T-helper 1 cell (primary cell): ENCODE results near the gene RHBDL3.
A peak's percentile ranks its signal among the peaks of the same experiment; 100 is the strongest.
"Not testable (repeated sequence)": the region's sequence is repeated elsewhere in the genome, so short reads cannot be mapped to it uniquely, and the experiment has no call there.

Experiments used
- DNase-seq, 5 donors: peaks; one replicate each; pipeline ENCODE4 v3.0.0-alpha.2; 2012 to 2020

RHBDL3 gene

DNA sequence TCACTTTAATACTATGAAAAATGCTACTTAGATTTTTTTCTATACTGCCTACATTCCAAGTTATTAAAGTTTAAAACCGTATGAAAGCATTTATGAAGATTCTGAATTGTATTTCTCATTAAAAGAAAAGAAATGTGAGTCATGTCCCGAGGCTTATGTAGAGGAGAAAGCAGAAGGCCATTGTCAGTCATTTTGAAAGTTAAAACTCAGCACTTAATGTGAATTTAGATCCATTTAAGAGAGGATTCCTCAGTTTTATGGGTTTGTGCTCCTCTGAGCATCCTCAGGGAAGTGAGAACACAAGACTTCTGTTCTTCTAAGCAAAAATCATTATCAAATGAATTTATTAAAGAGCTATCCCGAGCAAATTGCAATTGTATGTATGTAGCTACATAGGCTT, 64.5 kb downstream of the RHBDL3 start:
- peak in 1 of 5 donors; percentile 22 for DNase-seq

DNA sequence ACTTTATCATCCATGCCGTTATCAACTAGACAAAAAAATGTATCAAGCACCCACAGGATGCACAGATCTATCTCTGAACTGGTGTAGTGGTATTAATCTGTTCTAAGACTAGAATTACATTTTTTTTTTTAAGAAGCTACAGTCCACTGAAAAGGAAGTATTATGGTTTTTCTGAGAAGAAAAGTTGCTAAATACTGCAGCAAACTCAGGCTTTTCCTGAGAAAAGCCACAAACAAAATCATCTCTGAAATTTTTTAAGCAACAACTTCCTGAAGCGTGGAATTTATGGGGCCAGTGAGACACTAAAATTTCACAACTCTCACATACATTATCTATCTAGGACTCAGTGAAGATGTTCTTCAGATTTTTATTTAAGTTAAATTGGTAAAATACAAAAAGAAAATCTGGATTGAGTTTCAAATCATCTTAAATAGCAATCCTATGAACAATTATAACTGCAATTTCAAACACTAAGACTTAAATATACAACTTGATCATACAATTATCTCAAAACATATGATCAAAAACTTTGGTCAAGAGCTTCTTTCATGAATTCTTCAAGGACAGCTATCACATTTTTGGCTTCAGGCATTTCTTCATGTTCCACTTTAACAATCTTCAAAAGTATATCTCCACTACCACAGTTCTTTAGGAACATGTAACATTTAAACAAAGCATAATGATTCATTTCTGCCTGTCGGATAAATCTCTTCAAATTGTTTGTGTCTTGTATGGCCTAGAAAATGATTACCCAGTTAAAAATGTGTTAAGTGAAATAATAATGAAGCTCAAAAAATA, 65.8 kb downstream of the RHBDL3 start:
- peak in 1 of 5 donors; percentile 78 for DNase-seq

DNA sequence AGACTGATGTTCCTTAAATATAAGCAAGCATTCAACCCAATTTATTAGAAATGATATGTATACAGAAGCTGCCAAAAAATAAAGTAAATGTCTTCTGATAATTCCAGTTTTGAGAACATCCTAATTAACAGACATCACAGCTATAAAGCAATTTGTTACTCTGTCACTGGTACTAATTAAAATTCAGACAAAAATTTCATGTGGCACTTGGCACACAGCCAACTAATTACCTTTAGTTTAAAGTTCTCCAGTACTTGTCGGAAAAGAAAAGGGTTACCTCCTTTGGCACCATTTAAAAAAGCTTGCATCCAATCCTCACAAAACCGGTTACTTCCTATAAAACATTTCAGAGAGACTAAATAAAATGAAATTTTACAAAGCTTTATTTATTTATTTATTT, 67.6 kb downstream of the RHBDL3 start:
- no peak for DNase-seq

- DNase-seq = no peak
Measured at GRCh38 chr17:32335046-32335445, 69.4 kb downstream of the RHBDL3 start.

DNA sequence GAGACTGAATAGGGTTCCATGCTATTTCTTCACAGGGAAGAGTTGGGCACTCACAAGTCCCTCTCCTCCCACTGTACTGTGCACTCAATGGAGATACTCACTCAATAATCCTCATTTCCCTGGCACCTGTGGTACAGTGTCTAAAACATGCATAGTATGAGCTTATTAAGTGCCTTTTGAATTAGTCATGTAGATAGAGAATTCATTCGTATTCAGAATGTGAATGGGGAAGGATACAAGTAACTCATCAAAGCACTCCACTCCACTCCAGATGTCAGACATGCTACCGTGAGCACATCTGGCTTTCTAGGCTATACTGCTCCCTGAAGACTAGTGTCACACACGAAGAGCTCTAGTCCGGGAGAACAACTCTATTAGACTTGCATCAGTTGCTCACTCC, 70.1 kb downstream of the RHBDL3 start:
- no peak for DNase-seq

GRCh38 chr17:32341141-32341856, 75.7 kb downstream of the RHBDL3 start:
- peak in 4 of 5 donors; percentile 31 to 65 (median 48) for DNase-seq

GRCh38 chr17:32341857-32342602, 76.4 kb downstream of the RHBDL3 start, which contains the start of gene C17orf75:
TSS of gene C17orf75 (minus strand) at chr17:32342173. CDS start at chr17:32342139, 34 bp downstream.
- DNase-seq = peak; percentile 40 to 82 (median 59)

DNA sequence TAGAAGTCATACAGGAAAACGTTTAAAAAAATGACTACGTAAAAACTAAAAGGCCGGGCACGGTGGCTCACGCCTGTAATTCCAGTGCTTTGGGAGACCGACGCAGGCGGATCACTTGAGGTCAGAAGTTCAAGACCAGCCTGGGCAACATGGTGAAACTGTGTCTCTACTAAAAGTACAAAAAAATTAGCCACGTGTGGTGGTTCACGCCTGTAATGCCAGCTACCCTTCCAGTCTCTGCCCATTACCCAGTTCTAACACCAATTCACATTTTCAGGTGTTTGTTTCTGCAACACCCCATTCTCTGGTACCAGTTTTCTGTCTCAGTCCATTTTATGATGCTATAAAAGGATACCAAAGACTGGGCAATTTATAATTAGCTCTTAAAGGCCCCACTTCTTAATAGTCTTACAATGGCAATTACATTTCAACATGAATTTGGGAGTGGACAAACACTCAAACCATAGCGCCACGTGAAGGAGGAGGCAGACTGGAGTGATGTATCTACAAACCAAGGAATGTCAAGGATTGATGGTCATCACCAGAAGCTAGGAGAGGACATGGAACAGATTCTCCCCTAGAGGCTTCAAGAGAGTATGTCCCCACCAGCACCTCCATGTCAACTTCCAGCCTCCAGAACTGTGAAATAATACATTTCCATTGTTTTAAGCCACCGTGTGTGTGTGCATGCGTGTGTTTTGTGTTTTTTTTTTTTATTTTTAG, 77.1 kb downstream of the RHBDL3 start:
- no peak for DNase-seq

- no peak for DNase-seq
Measured at GRCh38 chr17:32345951-32346600, 80.4 kb downstream of the RHBDL3 start.

DNA sequence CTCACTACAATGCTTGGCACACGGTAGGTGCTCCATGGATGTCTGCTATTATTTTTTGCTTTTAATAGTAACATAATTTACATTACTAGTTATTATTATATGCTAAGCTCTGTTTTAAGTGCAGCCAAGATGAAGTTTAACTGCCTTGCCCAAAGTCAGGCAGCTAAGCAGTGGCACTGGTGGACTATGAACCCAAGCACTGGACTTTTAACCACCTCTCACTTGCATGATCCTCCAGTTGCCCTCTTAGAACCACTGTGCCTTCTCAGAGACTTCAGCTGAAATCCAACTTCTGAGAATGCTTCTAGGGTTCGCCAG, 82.8 kb downstream of the RHBDL3 start:
- DNase-seq = no peak

DNA sequence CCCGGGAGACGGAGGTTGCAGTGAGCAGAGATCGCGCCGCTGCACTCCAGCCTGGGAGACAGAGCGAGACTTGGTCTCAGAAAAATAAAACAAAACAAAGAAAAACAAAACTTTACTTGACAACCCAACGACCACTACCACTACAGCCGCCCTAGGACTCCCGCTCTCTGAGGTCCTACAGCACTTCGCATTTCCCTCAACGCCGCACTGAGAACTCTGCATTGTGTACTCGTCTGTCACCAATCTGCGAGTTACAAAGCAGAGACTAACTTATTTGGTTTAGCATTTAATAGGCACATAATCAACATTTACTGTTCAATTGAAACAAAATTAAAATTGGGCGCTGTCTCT, 83.8 kb downstream of the RHBDL3 start:
- DNase-seq = peak in 1 of 5 donors; percentile 10

DNA sequence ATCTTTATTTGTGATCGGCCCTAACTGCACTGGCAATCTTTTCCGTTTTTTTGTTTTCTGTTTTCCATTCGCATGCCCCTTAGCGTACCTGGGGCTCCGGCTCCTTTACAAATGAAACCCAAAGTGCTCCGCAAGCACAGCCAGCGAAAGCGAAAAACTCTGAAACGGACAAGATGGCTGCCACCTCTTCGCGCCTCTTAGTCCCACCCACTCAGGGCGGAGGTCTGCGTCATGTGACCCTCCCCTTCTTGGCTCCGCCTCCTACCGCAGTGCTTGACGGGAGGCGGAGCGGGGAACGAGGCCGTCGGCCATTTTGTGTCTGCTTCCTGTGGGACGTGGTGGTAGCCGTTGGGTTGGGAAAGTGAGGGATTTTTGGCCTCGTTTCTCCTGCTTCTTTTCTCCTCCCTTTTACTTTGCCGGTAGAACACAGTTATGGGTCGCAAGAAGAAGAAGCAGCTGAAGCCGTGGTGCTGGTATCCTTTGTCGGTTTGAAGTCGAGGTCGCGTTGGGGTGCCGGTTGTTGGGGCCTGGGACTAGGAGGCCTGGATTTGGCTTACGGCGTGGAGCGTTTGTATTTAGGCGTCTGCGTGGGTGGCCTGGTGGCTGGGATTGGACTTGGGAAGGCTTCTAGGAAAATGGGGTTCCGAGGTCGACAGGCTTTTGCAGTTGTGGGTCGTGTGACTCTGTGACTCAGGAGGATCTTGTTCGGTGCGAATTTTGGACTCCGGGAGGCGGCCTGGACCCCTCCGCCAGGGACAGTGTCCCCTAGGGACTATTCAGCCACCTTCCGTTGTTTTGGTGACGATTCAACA, 84.4 kb downstream of the RHBDL3 start, which contains the start of gene ZNF207:
Gene ZNF207, plus strand, starts transcription at position 304 of the 812 bp plus-strand sequence. Its CDS starts 129 bp downstream, at position 433.
- peak; percentile 90 to 96 (median 93) for DNase-seq

DNA sequence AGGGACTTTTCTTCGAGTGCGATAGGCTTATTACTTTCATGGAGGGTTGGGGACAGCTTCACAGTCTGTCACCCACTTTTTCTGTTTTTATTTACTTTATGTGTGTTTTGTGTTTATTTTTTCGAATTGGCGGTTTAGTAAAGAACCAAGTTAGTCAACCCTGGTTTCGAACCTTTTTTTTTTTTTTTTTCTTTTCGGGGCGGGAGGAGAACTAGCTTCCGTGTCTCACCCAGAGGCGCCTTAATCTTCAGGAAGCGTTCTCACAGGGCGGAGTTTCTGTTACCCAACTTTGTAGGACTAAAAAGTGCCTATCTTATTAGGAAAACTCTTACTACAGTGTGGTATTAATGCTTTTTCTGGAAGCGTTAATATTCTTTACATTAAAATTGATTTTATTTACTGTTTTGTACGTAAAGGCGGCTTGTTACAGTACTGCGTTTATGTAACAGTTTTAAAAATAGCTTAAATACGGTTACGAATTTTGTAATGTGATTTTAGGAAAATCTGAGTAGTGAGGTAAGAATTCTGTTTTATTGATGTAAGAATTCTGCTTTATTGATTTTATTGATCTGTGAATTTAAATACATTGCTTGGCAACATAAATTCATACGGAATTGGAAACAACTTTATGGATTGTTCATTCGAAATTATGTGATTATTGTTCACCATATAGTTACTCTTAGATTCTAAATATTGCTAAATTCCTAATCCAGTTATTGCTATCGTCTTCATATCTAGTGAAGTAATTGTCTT, 85.2 kb downstream of the RHBDL3 start:
- DNase-seq = peak; percentile 22 to 65 (median 34)

GRCh38 chr17:32352734-32353133, 87.1 kb downstream of the RHBDL3 start:
- not testable (repeated sequence) for DNase-seq

DNA sequence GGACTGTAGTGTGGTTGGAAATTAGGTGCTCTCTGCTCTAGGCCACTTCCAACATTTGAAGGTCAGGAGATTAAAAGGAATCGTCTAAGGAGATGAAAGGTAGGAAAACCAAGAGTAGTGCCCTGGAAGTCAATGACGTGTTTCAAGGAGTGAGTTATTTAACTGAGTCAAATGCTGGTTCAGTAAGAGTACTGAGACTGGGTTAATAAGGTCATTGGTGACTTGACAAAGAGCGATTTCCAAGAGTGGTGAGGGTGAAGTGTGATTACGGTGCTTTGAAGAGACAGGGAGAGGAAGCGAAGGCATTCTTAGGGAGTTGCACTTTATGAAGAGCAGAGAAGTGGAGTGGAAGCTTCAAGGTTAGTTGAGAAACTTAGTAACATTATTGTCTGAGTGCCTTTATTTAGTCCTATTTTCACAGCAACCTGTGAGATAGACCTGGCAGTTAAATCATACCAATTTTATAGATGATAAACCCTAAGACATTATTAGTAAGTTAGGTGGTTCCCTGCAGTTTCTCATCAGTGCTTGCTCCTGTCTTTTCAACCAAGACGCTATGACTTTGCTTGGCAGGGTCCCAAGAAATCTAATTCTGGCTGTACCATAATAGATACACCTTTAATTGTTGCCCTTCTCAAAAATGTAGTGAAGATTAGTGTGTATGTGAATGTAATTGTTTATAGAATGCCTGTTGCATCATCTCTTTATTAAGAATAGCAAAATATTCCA, 90.2 kb downstream of the RHBDL3 start:
- no peak for DNase-seq

DNA sequence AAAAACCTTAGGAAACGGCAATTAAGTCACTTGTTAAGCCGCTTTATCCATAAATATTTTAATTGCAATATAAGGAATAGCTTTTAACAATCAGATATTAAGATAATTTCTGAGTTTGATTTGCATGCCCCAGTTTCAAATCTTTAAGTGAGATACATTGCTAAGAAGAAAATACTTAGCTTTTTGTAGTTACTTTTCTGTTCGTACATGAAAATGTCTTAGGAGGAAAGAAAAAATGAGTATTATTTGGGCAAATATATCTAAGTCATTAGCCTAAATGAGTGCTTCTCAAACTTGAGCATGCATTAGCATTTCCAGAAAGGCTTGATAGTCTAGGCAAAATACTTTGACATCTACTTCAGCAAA, 90.7 kb downstream of the RHBDL3 start:
- DNase-seq = no peak

- DNase-seq = no peak
Measured at GRCh38 chr17:32356750-32357149, 91.1 kb downstream of the RHBDL3 start.

DNA sequence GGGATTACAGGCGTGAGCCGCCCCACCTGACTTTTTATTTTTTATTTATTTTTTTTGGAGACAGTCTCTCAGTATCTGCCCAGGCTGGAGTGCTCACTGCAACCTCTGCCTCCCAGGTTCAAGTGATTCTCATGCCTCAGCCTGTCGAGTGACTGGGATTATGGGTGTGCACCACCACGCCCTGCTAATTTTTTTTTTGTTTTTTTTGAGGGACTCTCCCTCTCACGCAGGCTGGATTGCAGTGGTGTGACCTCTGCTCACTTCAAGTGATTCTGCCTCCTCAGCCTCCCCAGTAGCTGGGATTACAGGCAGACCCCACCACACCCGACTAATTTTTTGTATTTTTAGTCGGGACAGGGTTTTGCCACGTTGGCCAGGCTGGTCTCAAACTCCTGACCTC, 92.0 kb downstream of the RHBDL3 start:
- no peak for DNase-seq

- DNase-seq = no peak
Measured at GRCh38 chr17:32361270-32361669, 95.6 kb downstream of the RHBDL3 start.

GRCh38 chr17:32370426-32370825, 104.8 kb downstream of the RHBDL3 start:
- no peak for DNase-seq
